GM19438 (cell line): Measurements from ENCODE around the gene IFITM5.

Experiments
- ATAC-seq: cut with Tn5 transposase; IDR thresholded peaks from one replicate; pipeline ENCODE4 v1.9.1; 2021; ENCODE audit warnings: low read depth; ENCODE audit not compliant: unreplicated experiment

The IFITM5 gene

GRCh38 chr11:297586-298405, 1.5 kb downstream of the IFITM5 start:
- no peak for ATAC-seq

GRCh38 chr11:297051-297585, 2.2 kb downstream of the IFITM5 start:
- ATAC-seq, result no peak

GRCh38 chr11:296171-297050, 2.9 kb downstream of the IFITM5 start:
- no peak for ATAC-seq

GRCh38 chr11:295351-296170, 3.8 kb downstream of the IFITM5 start:
- ATAC-seq, result no peak

GRCh38 chr11:294780-295179, 4.5 kb downstream of the IFITM5 start:
- no peak for ATAC-seq

GRCh38 chr11:293852-294661, 5.3 kb downstream of the IFITM5 start:
- no peak for ATAC-seq

GRCh38 chr11:293271-293851, 6.0 kb downstream of the IFITM5 start:
- no peak for ATAC-seq

GRCh38 chr11:292211-293121, 6.9 kb downstream of the IFITM5 start:
- no peak for ATAC-seq

- no peak for ATAC-seq
These were observed 7.8 kb downstream of the IFITM5 start for GRCh38 chr11:291281-292210.

GRCh38 chr11:290621-291231, 8.6 kb downstream of the IFITM5 start:
- no peak for ATAC-seq

GRCh38 chr11:289712-290620, 9.4 kb downstream of the IFITM5 start:
- ATAC-seq, result no peak

- no peak for ATAC-seq
These were observed 10.0 kb downstream of the IFITM5 start for GRCh38 chr11:289398-289711.

GRCh38 chr11:288478-289397, 10.6 kb downstream of the IFITM5 start, which contains the start of gene PGGHG:
TSS of gene PGGHG (plus strand) at chr11:289126. CDS start at chr11:289817, 691 bp downstream.
- peak; percentile 55 for ATAC-seq

GRCh38 chr11:287821-288477, 11.4 kb downstream of the IFITM5 start:
- peak; percentile 24 for ATAC-seq
